ENCODE measurements around the gene NRCAM. TPM values are rescaled to one million over a fixed set of nuclear protein-coding genes. Genes with fewer than 3 reads are reported as not detected.
A peak's percentile ranks its signal among the peaks of the same experiment; 100 is the strongest.

NRCAM gene
- total and polyA plus RNA-seq, 2 of the 13 experiments (the other 11 are each of a cell fraction or from before 2014, with no cell fraction given): 0.31 to 0.33 TPM

DNA sequence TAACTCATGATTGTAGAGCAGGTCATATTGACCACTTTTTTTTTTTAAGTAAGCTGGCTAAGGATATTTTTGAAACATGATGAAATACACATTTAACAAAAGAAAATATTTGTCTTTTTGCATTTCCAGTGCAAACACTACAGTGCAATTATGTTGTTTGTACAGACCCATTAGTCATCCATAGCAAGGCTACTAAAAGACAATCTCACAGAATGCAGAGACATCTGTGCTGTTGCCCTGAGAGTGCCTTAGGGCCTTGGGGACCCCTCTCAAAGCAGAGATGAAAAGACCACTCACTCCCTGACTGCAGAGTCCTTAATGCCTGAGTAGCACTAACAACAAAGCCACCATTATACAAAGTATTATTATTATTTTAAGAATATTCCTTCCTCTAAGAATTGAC is 104.5 kb downstream of the NRCAM start (continued):
- TF ChIP-seq HMG20A (CRISPR knock-in tag; IDR thresholded peaks at IDR 0.05; ENCODE audit: borderline replicate concordance) (peak; percentile 89; the same call in 1 of the 2 replicates), SIX1 (CRISPR knock-in tag; IDR thresholded peaks at IDR 0.05; ENCODE audit: borderline replicate concordance) (peak; percentile 71; the same call in 1 of the 2 replicates), ZNF713 (CRISPR knock-in tag; IDR thresholded peaks at IDR 0.05) (no peak), ZEB1 (IDR thresholded peaks at IDR 0.05; ENCODE audit: insufficient replicate concordance, low read depth) (no peak), LCORL (IDR thresholded peaks at IDR 0.05) (no peak), LCORL (CRISPR knock-in tag; IDR thresholded peaks at IDR 0.05) (peak; percentile 18; the same call in 1 of the 2 replicates), PBX3 (CRISPR knock-in tag; IDR thresholded peaks at IDR 0.05; ENCODE audit: borderline replicate concordance) (no peak), SKI (IDR thresholded peaks at IDR 0.05; ENCODE audit: partially characterized antibody) (peak; percentile 66), RARA (CRISPR knock-in tag; IDR thresholded peaks at IDR 0.05) (peak; percentile 76), SRF (IDR thresholded peaks at IDR 0.05; ENCODE audit: low read depth, low read length) (no peak), TFAP4 (IDR thresholded peaks at IDR 0.05; ENCODE audit: borderline replicate concordance, low read depth) (no peak), RBAK (CRISPR knock-in tag; IDR thresholded peaks at IDR 0.05) (no peak), HDAC2 (CRISPR knock-in tag; IDR thresholded peaks at IDR 0.05) (peak; percentile 53; the same call in 1 of the 2 replicates), ZNF800 (CRISPR knock-in tag; IDR thresholded peaks at IDR 0.05) (no peak), TBX2 (CRISPR knock-in tag; IDR thresholded peaks at IDR 0.05; ENCODE audit: borderline replicate concordance) (peak; percentile 36; the same call in 1 of the 2 replicates), POLR2A (IDR thresholded peaks at IDR 0.05; ENCODE audit: insufficient read depth in 1 of 2, low read depth in 2 of 2, low read length in 2 of 2) (no peak), ZBTB14 (CRISPR knock-in tag; IDR thresholded peaks at IDR 0.05) (no peak), ZNF569 (CRISPR knock-in tag; IDR thresholded peaks at IDR 0.05; ENCODE audit: borderline replicate concordance) (no peak), MTA3 (CRISPR knock-in tag; IDR thresholded peaks at IDR 0.05) (no peak), DPF2 (CRISPR knock-in tag; IDR thresholded peaks at IDR 0.05; ENCODE audit: borderline replicate concordance, low read depth) (0 out of 2 replicates have a peak, but pooled peaks have one; percentile 57), NFIC (IDR thresholded peaks at IDR 0.05; ENCODE audit: low read length) (peak; percentile 81; the same call in 1 of the 2 replicates), ZIK1 (CRISPR knock-in tag; IDR thresholded peaks at IDR 0.05; ENCODE audit: borderline replicate concordance, low read depth) (no peak), SUZ12 (IDR thresholded peaks at IDR 0.05; ENCODE audit: low read depth, low read length) (no peak), SYNCRIP (IDR thresholded peaks at IDR 0.05; ENCODE audit: insufficient read depth, low read depth, low read length) (no peak), BCL6 (CRISPR knock-in tag; IDR thresholded peaks at IDR 0.05) (peak; percentile 70; the same call in 1 of the 2 replicates)
- TF ChIP-seq, protein P1, sequence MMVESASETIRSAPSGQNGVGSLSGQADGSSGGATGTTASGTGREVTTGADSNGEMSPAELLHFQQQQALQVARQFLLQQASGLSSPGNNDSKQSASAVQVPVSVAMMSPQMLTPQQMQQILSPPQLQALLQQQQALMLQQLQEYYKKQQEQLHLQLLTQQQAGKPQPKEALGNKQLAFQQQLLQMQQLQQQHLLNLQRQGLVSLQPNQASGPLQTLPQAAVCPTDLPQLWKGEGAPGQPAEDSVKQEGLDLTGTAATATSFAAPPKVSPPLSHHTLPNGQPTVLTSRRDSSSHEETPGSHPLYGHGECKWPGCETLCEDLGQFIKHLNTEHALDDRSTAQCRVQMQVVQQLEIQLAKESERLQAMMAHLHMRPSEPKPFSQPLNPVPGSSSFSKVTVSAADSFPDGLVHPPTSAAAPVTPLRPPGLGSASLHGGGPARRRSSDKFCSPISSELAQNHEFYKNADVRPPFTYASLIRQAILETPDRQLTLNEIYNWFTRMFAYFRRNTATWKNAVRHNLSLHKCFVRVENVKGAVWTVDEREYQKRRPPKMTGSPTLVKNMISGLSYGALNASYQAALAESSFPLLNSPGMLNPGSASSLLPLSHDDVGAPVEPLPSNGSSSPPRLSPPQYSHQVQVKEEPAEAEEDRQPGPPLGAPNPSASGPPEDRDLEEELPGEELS (CRISPR knock-in tag; IDR thresholded peaks at IDR 0.05): peak; percentile 73

Measured in HepG2 (cell line).